DOHH2 (cell line): ENCODE results near the gene PRPSAP1.

Experiments used
- CTCF ChIP-seq: fragments of 200-600 bp; sonication (generic); IDR thresholded peaks from one replicate; pipeline ENCODE4 v1.5.1; 2014; ENCODE audit warnings: antibody characterized with exemption, mild to moderate bottlenecking, low read depth, low read length; ENCODE audit not compliant: poor library complexity, severe bottlenecking
- EZH2phosphoT487 ChIP-seq: fragments of 200-600 bp; sonication (generic); IDR thresholded peaks from 2 replicates; pipeline ENCODE4 v1.6.1; 2017; ENCODE audit warnings: borderline replicate concordance, mild to moderate bottlenecking, antibody characterized with exemption, low read length, moderate library complexity, mixed read lengths

GRCh38 chr17:76399175-76400172 is 45.8 kb upstream of the PRPSAP1 start:
- TF ChIP-seq CTCF (no peak), EZH2phosphoT487 (no peak)
